ENCODE results near the gene LTBP3.

GRCh38 chr11:65590240-65590738, 32.1 kb upstream of the LTBP3 start:
- TF ChIP-seq CTCF (IDR thresholded peaks at IDR 0.05 in 4 of 5, conservative IDR thresholded peaks at IDR 0.05 in 1 of 5) (no peak), POLR2A (IDR thresholded peaks at IDR 0.05) (no peak)

All from gastrocnemius medialis (tissue), 4 donors.